Dedifferentiated amniotic fluid mesenchymal stem cell (primary cell): ENCODE data around the gene PRRT1.
"Not testable (repeated sequence)": the region's sequence is repeated elsewhere in the genome, so short reads cannot be mapped to it uniquely, and the experiment has no call there.

ENCODE experiments used
- DNase-seq: peaks from one replicate; pipeline ENCODE4 v3.0.0-alpha.2; 2016; ENCODE audit errors: extremely low spot score

Gene PRRT1

GRCh38 chr6:32126880-32127279 lies 24.9 kb downstream of the PRRT1 start:
- DNase-seq, result no peak

- no peak for DNase-seq
Observed at GRCh38 chr6:32123681-32124080, 28.1 kb downstream of the PRRT1 start.

GRCh38 chr6:32120573-32121059 lies 31.1 kb downstream of the PRRT1 start:
- no peak for DNase-seq

GRCh38 chr6:32118782-32119628 lies 32.7 kb downstream of the PRRT1 start:
- DNase-seq, result peak; percentile 82

GRCh38 chr6:32117461-32117860 lies 34.3 kb downstream of the PRRT1 start:
- no peak for DNase-seq

- DNase-seq, result no peak
Observed at GRCh38 chr6:32116674-32117073, 35.1 kb downstream of the PRRT1 start.

- DNase-seq, result no peak
Observed at GRCh38 chr6:32115623-32116022, 36.1 kb downstream of the PRRT1 start.

GRCh38 chr6:32114796-32115195 lies 36.9 kb downstream of the PRRT1 start:
- no peak for DNase-seq

GRCh38 chr6:32113386-32114352 lies 38.1 kb downstream of the PRRT1 start:
- DNase-seq, result peak; percentile 86

GRCh38 chr6:32112431-32112980 lies 39.2 kb downstream of the PRRT1 start:
- DNase-seq, result no peak

- DNase-seq, result no peak
Observed at GRCh38 chr6:32111424-32112066, 40.2 kb downstream of the PRRT1 start.

- DNase-seq, result no peak
Observed at GRCh38 chr6:32110632-32111031, 41.1 kb downstream of the PRRT1 start.

- no peak for DNase-seq
Observed at GRCh38 chr6:32109765-32110160, 42.0 kb downstream of the PRRT1 start.

- DNase-seq, result no peak
Observed at GRCh38 chr6:32109114-32109764, 42.5 kb downstream of the PRRT1 start, which contains the start of gene TNXB. TNXB (minus strand) TSS chr6:32109338; CDS start chr6:32098198, 11,140 bp downstream.

- no peak for DNase-seq
Observed at GRCh38 chr6:32108727-32109113, 43.0 kb downstream of the PRRT1 start.

- no peak for DNase-seq
Observed at GRCh38 chr6:32108094-32108627, 43.6 kb downstream of the PRRT1 start.

- DNase-seq, result no peak
Observed at GRCh38 chr6:32107406-32107805, 44.3 kb downstream of the PRRT1 start.

- DNase-seq, result no peak
Observed at GRCh38 chr6:32105433-32105832, 46.3 kb downstream of the PRRT1 start.

- no peak for DNase-seq
Observed at GRCh38 chr6:32102255-32102654, 49.5 kb downstream of the PRRT1 start.

- not testable (repeated sequence) for DNase-seq
Observed at GRCh38 chr6:32100251-32100650, 51.5 kb downstream of the PRRT1 start.
